Activated B cell treated with CpG ODN at 0.5 μM for 24 hours (primary cell): ENCODE data around the gene CHEK2. TPM values are rescaled to one million over a fixed set of nuclear protein-coding genes. Genes with fewer than 3 reads are reported as not detected.

Experiments used
- ATAC-seq: fragments of 200-7000 bp; cut with Tn5 transposase; one replicate; pipeline ENCODE4 v1.10.0; 2021; ENCODE audit warnings: low read depth, mild to moderate bottlenecking, moderate library complexity
- CTCF ChIA-PET: fragments of 350-600 bp; sonication (Branson Sonifier 250); formaldehyde crosslinking; loops from one replicate; lab custom pipeline; 2021; ENCODE audit warnings: antibody characterized with exemption; lab: Charles Lee
- POLR2A ChIA-PET: fragments of 350-600 bp; sonication (Branson Sonifier 250); formaldehyde crosslinking; loops from one replicate; lab custom pipeline; 2021; ENCODE audit warnings: antibody characterized with exemption; lab: Charles Lee
- DNase-seq: peaks from one replicate; pipeline ENCODE4 v3.0.0; 2022
- H3K27ac Mint-ChIP-seq: one replicate; pipeline ENCODE4 v1.8.0; 2020; ENCODE audit warnings: mixed read lengths
- H3K27me3 Mint-ChIP-seq: one replicate; pipeline ENCODE4 v1.8.0; 2021; ENCODE audit warnings: mixed read lengths
- H3K36me3 Mint-ChIP-seq: one replicate; pipeline ENCODE4 v1.8.0; 2021; ENCODE audit warnings: low read depth, mixed read lengths
- H3K4me1 Mint-ChIP-seq: one replicate; pipeline ENCODE4 v1.8.0; 2021; ENCODE audit warnings: mixed read lengths
- H3K4me3 Mint-ChIP-seq: one replicate; pipeline ENCODE4 v1.8.0; 2020; ENCODE audit warnings: mild to moderate bottlenecking, mixed read lengths
- H3K9me3 Mint-ChIP-seq: one replicate; pipeline ENCODE4 v1.8.0; 2020; ENCODE audit warnings: mixed read lengths
- CTCF ChIP-seq: fragments of 200-600 bp; IDR thresholded peaks from one replicate; pipeline ENCODE4 v1.8.0; 2022; ENCODE audit warnings: antibody characterized with exemption, mild to moderate bottlenecking
- intact Hi-C: fragments of 100-400 bp; cut with micrococcal nuclease; formaldehyde crosslinking; loops from one replicate; pipeline ENCODE4 v1.15.1; 2024
- total RNA-seq: library from RNA; stranded (reverse); gene quantifications from 2 replicates; pipeline ENCODE4 v1.2.3, GENCODE V29; 2022

Gene CHEK2
- total RNA-seq, 1 donor from 2014 or later: 13.5 TPM

DNA sequence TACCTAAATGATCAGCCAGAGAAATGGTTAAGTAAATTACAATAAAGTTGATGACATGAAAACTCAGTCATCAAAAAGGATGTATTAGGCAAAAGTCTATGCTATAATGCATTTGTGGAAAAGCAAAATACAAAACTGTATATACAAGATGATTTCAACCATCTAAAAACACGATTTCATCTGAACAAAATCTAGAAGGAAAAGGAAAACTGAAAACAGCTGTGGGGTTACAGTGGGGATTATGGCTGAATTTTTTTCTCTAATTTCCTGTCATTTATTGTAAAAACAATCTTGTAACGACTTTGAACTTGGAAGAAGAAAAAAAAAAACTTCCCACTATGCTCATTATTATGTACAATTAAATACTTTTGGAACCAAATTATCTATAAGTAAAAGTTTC, 30.3 kb downstream of the CHEK2 start:
- no peak overlapping the region for H3K4me3 Mint-ChIP-seq
- peaks cover 15% of the 10 kb centered on the region for H3K4me1 Mint-ChIP-seq
- no peak for TF ChIP-seq CTCF
- ChIA-PET POLR2A (no interaction called here), CTCF (no interaction called here)
- no peaks in the 10 kb centered on the region for H3K9me3 Mint-ChIP-seq
- H3K27me3 Mint-ChIP-seq: no peaks in the 10 kb centered on the region
- no peak for DNase-seq
- no peak overlapping the region for H3K27ac Mint-ChIP-seq
- ATAC-seq: no peak
- peaks cover 18% of the 10 kb centered on the region for H3K36me3 Mint-ChIP-seq
- intact Hi-C loops: loop anchor here (5.0 kb wide), 1 partner anchor 34 kb away; the partner anchor contains the start of gene TTC28

GRCh38 chr22:28710576-28711191, 30.9 kb downstream of the CHEK2 start:
- H3K27me3 Mint-ChIP-seq: no peaks in the 10 kb centered on the region
- DNase-seq (no peak), ATAC-seq (no peak)
- peaks cover 22% of the 10 kb centered on the region for H3K4me1 Mint-ChIP-seq
- POLR2A ChIA-PET: no interaction called here
- intact Hi-C loops: loop anchor here (5.0 kb wide), 1 partner anchor 33 kb away; the partner anchor contains the start of gene TTC28
- H3K4me3 Mint-ChIP-seq: no peak overlapping the region
- no peak for TF ChIP-seq CTCF
- H3K9me3 Mint-ChIP-seq: no peaks in the 10 kb centered on the region
- H3K36me3 Mint-ChIP-seq: peaks cover 18% of the 10 kb centered on the region
- H3K27ac Mint-ChIP-seq: no peak overlapping the region
- CTCF ChIA-PET: no interaction called here

DNA sequence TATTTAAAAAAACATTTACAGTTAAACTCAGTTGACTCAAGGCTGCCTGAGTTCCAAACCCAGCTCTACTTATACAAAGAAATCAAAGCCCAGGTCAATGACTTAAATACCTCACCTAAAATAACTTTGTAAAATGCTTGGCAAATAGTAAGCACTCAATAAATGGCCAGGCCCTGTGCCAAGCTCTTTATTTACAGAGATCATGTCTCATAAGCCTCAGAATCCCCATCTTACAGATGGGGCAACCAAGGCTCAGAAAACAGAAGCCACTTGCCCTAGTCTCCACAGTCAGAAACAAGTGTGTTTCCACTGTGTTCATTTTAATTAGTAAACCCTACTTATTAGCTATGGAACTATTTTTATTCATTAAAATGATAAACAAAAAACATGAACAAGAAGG, 31.5 kb downstream of the CHEK2 start:
- ATAC-seq: no peak
- peaks cover 24% of the 10 kb centered on the region for H3K4me1 Mint-ChIP-seq

DNA sequence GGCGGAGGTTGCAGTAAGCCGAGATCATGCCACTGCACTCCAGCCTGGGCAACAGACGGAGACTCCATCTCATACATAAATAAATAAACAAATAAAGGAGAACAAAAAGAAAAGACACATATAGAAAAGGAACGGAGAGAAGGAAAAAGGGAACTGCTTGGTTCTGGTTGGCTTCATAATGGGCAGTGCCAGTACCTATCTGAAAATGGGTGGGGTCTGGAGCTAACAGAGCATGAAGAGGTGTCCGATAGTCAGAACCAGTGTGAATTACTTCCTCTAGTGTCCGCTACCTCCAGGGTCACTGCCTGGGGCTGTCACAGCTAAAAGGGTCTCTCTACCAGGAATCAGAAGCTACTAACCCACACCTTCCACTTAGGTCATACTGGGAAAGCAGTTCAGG, 34.8 kb downstream of the CHEK2 start:
- ChIA-PET CTCF (no interaction called here), POLR2A (interaction anchor here (0.6 to 0.8 kb wide), 2 partner anchors 43 to 93 kb away, joined by 4 to 9 read pairs; partner anchors contain the start of gene XBP1)
- DNase-seq: no peak
- Mint-ChIP-seq H3K9me3 (no peaks in the 10 kb centered on the region), H3K4me1 (peaks cover 43% of the 10 kb centered on the region), H3K4me3 (peak overlapping the region; percentile 67), H3K27me3 (no peaks in the 10 kb centered on the region), H3K36me3 (peaks cover 16% of the 10 kb centered on the region), H3K27ac (peak overlapping the region; percentile 50)
- TF ChIP-seq CTCF: no peak
- ATAC-seq: peak; percentile 91
- intact Hi-C loops: loop anchor here (2.0 kb wide), 2 partner anchors 36 to 66 kb away; partner anchors contain the start of genes CCDC117 and HSCB

More for the DNA sequence above, 31.5 kb downstream of the CHEK2 start:
- no peaks in the 10 kb centered on the region for H3K27me3 Mint-ChIP-seq
- TF ChIP-seq CTCF: no peak
- no peak overlapping the region for H3K4me3 Mint-ChIP-seq
- DNase-seq: no peak
- ChIA-PET CTCF (no interaction called here), POLR2A (no interaction called here)
- intact Hi-C loops: loop anchor here (5.0 kb wide), 1 partner anchor 33 kb away; the partner anchor contains the start of gene TTC28
- peaks cover 18% of the 10 kb centered on the region for H3K36me3 Mint-ChIP-seq
- H3K27ac Mint-ChIP-seq: no peak overlapping the region
- H3K9me3 Mint-ChIP-seq: no peaks in the 10 kb centered on the region

- Mint-ChIP-seq H3K4me1 (peaks cover 41% of the 10 kb centered on the region), H3K27ac (peak overlapping the region; percentile 53), H3K4me3 (no peak overlapping the region), H3K27me3 (no peaks in the 10 kb centered on the region), H3K36me3 (peaks cover 8% of the 10 kb centered on the region), H3K9me3 (no peaks in the 10 kb centered on the region)
- DNase-seq: no peak
- intact Hi-C loops: no loop called here
- no peak for TF ChIP-seq CTCF
- POLR2A ChIA-PET: no interaction called here
- CTCF ChIA-PET: no interaction called here
- no peak for ATAC-seq
Observed at GRCh38 chr22:28703436-28703835, 38.2 kb downstream of the CHEK2 start.
